Raji (cell line): ENCODE measurements around the gene GOLGA8N.
"Not testable (repeated sequence)": the region's sequence is repeated elsewhere in the genome, so short reads cannot be mapped to it uniquely, and the experiment has no call there.

ENCODE experiments used
- POLR2A ChIP-seq: IDR thresholded peaks from 2 replicates; pipeline ENCODE4 v1.6.1; 2011; ENCODE audit warnings: low read depth, low read length, control low read depth; ENCODE audit not compliant: insufficient read depth

GOLGA8N gene

DNA sequence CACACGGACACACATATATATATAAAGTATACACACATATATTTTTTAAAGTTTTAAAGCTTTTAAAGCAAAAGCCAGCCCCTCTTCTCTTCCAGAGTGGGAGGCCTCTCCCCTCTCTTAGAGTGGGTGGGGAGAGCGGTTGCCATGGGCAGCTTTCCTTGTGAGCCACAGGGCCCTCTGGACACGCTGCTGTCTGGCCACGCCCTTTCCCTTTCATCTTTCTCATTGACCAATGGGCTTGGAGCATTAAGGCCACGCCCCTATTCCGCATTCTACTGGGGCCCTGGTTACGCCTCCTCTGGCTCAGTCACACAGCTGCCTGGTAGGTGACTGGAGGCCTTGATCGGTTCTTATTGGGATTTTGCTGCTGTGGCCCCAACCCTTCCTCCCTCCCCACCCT lies at the start of gene GOLGA8N:
Gene GOLGA8N, plus strand, starts transcription at position 306 of the 400 bp plus-strand sequence.
- TF ChIP-seq POLR2A = not testable (repeated sequence)

DNA sequence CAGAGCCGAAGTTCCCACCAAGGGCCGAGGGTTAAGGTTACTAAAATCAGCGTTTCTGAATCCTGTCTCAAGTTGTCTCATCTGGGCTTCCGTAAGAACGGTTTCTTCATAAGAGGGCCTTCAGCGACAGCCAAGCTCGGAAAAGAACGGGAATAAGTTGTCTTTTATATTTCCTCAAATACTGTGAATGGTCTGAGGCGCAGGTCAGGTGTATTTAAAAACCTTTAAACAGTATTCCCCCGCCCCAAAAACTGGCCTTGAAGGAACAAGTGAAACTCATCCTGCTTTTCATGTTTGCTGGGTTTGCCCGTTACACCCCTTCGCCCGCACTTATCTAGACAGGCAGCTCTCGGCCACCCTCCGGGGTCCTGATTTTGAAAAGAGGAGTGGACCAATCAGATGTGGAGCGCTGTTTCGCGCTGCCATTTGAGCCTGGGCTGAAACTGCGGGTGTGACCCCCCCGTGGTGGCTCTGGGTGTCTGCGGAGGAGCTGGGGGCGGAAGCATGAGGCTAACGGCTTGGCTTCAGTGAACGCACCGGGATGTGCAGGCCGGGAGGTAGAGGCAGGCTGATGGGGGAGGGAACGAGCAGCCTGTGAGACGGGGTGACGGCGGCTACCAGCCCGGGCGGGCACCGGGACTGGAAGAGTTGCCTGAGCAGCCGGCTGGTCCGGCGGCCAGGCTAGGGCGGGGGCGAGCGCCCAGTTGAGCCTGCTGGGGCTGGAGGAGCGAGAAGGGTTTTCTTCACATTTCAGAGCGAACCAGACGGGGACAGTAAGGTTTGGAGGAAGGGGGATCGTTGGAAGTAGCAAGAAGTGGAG lies 22.0 kb downstream of the GOLGA8N start, which contains the start of gene ARHGAP11A:
Gene ARHGAP11A, plus strand, starts transcription at position 454 of the 820 bp plus-strand sequence. CDS start 708 bp downstream, outside the sequence.
- TF ChIP-seq POLR2A = peak; percentile 23; the same call in 1 of the 2 replicates

DNA sequence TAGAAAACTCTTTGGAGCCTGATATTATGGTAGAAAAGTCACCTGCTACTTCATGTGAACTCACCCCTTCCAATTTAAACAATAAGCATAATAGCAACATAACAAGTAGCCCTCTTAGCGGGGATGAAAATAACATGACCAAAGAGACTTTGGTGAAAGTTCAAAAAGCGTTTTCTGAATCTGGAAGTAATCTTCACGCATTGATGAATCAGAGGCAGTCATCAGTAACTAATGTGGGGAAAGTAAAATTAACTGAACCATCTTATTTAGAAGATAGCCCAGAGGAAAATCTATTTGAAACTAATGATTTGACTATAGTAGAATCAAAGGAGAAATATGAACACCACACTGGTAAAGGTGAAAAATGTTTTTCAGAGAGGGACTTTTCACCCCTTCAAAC lies 43.2 kb downstream of the GOLGA8N start:
- no peak for TF ChIP-seq POLR2A

DNA sequence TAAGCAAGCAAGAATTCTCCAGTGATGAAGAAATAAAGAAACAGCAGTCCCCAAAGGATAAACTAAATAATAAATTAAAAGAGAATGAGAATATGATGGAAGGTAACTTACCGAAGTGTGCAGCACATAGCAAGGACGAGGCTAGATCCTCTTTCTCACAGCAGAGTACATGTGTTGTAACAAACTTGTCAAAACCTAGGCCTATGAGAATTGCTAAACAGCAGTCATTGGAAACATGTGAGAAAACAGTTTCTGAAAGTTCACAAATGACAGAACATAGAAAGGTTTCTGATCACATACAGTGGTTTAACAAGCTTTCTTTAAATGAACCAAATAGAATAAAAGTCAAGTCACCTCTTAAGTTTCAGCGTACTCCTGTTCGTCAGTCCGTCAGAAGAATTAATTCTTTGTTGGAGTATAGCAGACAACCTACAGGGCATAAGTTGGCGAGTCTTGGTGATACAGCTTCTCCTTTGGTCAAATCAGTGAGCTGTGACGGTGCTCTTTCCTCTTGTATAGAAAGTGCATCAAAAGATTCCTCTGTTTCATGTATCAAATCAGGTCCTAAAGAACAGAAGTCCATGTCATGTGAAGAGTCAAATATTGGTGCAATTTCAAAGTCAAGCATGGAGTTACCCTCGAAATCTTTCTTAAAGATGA lies 43.8 kb downstream of the GOLGA8N start:
- TF ChIP-seq POLR2A = no peak

DNA sequence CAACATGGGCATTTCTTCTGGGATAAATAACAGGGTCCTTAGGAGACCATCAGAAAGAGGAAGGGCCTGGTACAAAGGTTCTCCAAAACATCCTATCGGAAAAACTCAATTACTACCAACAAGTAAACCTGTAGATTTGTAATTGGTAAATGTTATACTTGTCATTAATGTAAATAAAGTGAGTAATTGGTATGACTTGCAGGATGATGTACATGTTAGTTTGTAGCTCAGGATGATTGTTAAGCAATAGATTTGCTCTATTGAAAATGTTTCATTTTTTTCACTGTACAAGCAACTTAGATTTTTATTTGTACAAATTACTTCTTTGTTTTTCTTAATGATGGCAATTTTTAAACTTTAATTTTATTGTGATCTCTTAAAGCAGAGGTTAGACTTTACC lies 44.4 kb downstream of the GOLGA8N start:
- TF ChIP-seq POLR2A = no peak

DNA sequence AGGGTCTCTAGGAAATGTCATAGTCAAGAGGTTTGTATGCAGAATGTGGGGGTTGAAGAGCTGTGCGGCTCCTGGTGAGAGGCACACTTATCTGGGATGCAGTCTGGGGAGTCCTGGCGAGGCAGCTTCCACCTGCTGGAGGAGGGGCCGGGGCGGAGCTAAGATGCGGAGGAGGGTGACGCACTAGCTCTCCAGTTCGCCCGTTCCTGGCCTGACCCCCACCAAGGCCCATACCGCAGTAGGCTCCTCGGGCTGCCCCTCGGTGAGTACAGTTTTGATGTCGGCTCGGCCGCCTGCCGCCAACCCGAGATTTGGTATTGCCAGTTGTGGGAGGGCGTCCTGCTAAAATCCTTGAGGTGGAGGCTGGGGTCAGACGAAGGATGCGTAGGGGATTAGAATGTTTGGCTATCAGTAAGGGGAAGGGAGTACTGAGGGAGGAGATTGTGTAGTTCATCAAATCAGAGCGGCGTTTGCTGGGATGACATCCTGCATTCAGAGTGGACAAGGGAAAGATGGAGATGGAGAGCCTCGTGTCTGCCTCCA lies 48.3 kb downstream of the GOLGA8N start, which contains the start of gene SCG5:
Gene SCG5, plus strand, starts transcription at position 194 of the 543 bp plus-strand sequence. CDS start 1,883 bp downstream, outside the sequence.
- no peak for TF ChIP-seq POLR2A

DNA sequence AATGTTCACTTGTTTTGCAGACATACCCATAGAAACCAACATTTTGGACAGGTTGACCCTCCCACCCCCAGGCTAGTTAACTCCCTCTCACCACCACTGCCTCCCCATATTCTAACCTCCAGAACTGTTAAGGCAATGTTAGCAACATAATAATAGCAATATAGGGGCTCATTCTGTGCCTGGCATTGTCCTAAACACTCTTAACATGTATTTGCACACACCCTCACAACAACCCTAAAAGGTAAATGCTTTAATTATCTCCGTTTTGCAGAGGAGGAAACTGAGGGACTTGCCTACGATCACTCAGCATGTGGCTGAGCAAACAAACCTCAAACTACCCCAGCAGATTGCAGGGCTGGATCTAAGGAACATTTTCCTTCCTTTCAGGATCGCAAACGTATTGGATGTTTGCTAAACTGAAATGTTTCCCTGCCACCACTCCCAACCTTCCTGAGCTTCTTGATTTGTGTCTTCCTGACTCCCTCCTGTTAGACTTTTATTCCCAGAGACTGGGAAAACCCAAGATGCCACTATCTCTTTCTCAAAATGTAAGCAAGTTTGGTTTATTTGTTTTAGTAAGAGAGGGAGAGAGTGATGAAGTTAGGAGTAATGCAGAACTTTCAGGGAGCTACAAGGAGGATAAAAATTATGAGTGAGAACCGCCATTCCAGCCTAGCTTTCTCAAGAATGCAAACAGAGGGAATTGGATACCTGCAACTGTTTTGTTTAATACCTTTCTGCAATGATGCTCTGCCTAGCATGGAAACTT lies 49.6 kb downstream of the GOLGA8N start:
- TF ChIP-seq POLR2A = no peak

DNA sequence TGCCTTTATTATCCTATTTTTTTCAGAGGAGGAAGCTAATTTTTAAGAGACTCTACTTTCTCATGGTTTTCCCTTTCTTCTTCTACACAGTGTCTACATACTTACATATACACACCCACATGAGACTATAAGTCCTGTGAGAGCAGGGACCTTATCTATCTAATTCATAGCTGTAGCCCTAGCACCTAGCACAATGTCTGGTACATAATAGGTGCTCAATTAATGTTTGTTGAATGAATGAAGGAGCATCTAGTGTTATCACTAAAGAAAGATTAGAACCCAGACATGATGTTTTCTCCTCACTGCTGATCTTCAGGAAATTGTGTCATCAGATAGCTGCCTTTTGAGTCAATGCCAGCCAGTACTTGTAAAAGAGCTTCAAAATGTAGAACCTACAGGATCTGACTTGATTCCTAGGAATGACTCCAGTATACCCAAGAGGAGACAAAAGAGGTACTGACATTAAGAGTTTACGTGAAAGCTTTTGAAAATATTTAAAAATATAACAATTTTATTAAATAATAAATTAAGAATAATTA lies 50.7 kb downstream of the GOLGA8N start:
- no peak for TF ChIP-seq POLR2A

DNA sequence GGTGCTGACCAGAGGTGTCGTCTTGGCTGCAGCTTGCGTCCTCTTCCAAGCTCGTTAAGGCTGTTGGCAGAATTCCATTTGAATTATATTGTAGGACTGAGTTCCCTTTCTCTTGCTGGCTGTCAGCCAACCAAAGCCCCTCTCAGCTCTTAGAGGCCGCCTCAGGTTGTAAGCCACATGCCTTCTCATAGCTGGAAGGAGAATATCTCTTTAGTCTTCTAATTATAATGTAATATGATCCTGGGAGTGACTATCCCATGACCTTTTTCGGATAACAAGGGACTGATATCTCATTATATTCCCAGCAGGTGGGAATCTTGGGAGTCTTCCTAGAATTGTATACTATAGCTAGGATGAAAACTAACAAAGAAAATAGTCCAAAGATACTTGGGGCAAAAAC lies 53.0 kb downstream of the GOLGA8N start:
- no peak for TF ChIP-seq POLR2A

DNA sequence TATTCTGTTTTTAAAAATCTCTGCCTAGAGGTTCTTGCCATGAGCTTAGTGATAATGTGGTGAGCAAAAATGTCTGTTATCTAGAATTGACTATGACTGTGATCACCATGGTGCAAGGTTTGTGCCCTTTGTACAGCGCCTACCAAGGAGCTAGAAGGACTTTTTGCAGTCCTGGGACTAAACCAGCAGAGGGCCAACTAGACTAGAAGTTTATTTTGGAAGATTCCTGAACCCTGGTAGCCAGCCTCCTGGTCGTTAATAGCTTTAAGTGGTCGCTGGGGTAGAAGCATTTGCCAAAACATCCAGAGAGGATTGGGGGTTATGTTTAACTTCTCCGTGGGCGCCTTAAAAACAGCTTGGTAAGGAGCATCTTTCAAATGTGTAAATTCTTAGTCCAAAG lies 56.1 kb downstream of the GOLGA8N start:
- TF ChIP-seq POLR2A = no peak

DNA sequence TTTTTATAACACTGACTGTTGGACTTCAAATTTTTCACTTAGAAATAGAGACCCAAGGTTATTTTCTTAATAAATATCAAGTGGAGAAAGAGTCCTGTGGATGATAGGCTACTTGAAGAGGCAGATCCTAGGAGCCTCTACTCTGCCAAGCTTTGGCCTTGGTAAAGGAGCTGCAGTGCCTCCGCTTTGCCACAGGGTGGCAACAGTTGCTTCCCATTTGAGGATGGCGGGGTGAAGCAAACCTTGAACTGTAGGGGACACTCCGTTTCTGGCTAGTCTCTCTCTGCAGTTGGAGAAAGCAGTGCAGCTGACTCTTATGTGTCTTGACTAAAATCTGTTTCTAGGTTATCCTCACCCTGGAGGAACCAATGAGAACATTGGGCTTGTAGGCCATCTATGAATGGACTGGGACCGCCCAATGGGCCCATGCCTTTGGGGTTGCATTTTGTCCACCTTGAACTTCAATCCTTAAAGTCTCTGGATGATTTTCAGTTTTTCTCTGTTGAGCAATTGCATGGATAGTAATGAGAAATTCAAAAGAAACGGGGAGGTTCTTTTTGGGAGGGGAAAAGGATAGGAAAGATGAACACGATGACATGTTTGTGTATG lies 58.1 kb downstream of the GOLGA8N start:
- TF ChIP-seq POLR2A = no peak

DNA sequence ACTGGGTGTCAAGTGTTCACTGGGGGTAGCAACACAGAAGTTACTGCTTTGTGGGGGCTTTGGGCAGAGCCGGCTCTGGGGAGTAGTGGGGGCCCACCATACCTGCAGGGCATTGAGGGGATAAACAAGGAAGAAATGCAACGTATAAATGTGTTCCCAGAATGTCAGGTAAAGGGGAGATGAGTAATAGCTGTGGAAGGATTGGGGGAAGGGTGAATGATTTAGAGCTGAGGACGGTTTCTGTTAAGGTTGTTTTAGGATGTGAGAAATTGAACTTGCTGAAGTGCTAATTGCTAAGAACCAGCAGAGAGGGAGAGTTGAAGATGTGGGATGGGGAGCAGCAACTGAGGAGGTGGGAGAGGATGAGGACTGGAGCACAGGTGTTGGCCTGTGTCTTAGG lies 58.9 kb downstream of the GOLGA8N start:
- TF ChIP-seq POLR2A = no peak

DNA sequence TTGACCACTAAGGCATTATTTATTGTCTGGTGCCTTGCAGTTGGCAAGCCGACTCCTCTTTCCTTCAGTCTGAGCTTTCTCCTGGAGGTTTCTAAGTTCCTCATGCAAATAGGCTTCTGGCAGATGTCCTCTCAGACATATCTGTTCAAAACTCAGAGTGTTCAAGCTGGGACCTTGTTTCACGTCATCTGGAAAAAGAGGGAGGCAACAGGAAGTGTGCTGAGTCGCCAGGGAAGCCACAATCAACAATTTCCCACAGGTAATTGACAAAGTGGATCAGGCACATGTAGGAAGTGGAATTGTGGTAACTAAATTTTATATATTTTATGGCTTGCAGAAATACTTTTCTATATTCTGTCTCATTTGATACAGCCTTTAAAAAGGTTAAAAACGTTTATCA lies 62.8 kb downstream of the GOLGA8N start:
- TF ChIP-seq POLR2A = no peak

DNA sequence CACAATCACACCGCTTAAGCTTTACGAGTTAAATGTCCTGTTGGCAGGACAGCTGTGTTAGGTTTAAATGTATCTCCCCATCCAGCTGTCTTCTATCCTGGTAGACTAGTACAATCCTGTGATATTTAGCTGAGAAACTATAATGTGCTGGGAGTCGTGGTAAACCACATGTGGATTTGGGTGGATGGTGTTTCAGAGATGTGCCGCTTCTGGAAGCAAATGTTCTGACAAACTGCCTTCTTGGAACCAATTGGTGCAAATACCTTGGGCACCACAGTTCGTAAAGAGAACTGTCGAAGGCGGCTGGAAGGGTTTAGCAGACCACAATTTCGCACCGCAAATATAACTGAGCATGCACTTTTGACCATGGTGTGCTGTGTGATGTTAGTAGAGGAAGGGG lies 63.2 kb downstream of the GOLGA8N start:
- TF ChIP-seq POLR2A = no peak
